Prostate gland (tissue), 2 donors: ENCODE results near the gene HADHA. TPM values are rescaled to one million over a fixed set of nuclear protein-coding genes. Genes with fewer than 3 reads are reported as not detected.

Source experiments
- DNase-seq: peaks from one replicate; pipeline ENCODE4 v3.0.0-alpha.2; 2019; ENCODE audit warnings: low spot score
- H3K27ac ChIP-seq, 2 donors: fragments of 200-600 bp; sonication (generic); 2 replicates each; pipeline ENCODE4 v1.5.1; 2017 to 2019
- H3K27me3 ChIP-seq: fragments of 200-600 bp; sonication (generic); replicated peaks from 2 replicates; pipeline ENCODE4 v1.5.1; 2019; ENCODE audit not compliant: insufficient read depth
- H3K36me3 ChIP-seq, 2 donors: fragments of 200-600 bp; sonication (generic); 1 replicate in 1 of 2; 2 replicates in 1 of 2; pipeline versions ENCODE4 v1.5.1 to v1.8.1; 2017 to 2019
- H3K4me1 ChIP-seq: fragments of 200-600 bp; sonication (generic); replicated peaks from 2 replicates; pipeline ENCODE4 v1.5.1; 2019
- H3K4me3 ChIP-seq, 2 donors: fragments of 200-600 bp; sonication (generic); 2 replicates each; pipeline ENCODE4 v1.5.1; 2017 to 2019
- H3K9me3 ChIP-seq: fragments of 200-600 bp; sonication (generic); 2 replicates; pipeline ENCODE4 v1.5.1; 2017
- POLR2A ChIP-seq: fragments of 450-650 bp; IDR thresholded peaks from one replicate; pipeline ENCODE4 v1.6.1; 2016; ENCODE audit warnings: antibody characterized with exemption, mild to moderate bottlenecking
- POLR2AphosphoS5 ChIP-seq: sonication (generic); formaldehyde crosslinking; IDR thresholded peaks from one replicate; pipeline ENCODE4 v1.6.1; 2017; ENCODE audit warnings: antibody characterized with exemption
- WGBS: methylation state at CpG from one replicate; pipeline ENCODE4 v1.1.5; 2018; 5-methylcytosine and 5-hydroxymethylcytosine counted together
- intact Hi-C: fragments of 100-400 bp; cut with DNase I; formaldehyde crosslinking; loops from one replicate; pipeline ENCODE4 v1.14.2; 2022
- total RNA-seq, 2 donors: library from RNA; depleted of rRNA; stranded (reverse); fragments of >200 nt; gene quantifications; one replicate each; pipeline ENCODE4 v1.1.0, GENCODE V29; 2016
- TF ChIP-seq, protein P1 (sequence below), 4 experiments: fragments of 200-600 bp in 2 of 4; fragments of 450-650 bp in 2 of 4; sonication (generic) in 2 of 4; IDR thresholded peaks; 1 replicate in 3 of 4; 2 replicates in 1 of 4; pipeline ENCODE4 v1.5.1; 2016 to 2019; ENCODE audit warnings: antibody characterized with exemption in 4 of 4, mild to moderate bottlenecking in 2 of 4, moderate library complexity in 2 of 4

Gene HADHA
- total RNA-seq, 2 donors from 2014 or later: 96.6 to 107 TPM

DNA sequence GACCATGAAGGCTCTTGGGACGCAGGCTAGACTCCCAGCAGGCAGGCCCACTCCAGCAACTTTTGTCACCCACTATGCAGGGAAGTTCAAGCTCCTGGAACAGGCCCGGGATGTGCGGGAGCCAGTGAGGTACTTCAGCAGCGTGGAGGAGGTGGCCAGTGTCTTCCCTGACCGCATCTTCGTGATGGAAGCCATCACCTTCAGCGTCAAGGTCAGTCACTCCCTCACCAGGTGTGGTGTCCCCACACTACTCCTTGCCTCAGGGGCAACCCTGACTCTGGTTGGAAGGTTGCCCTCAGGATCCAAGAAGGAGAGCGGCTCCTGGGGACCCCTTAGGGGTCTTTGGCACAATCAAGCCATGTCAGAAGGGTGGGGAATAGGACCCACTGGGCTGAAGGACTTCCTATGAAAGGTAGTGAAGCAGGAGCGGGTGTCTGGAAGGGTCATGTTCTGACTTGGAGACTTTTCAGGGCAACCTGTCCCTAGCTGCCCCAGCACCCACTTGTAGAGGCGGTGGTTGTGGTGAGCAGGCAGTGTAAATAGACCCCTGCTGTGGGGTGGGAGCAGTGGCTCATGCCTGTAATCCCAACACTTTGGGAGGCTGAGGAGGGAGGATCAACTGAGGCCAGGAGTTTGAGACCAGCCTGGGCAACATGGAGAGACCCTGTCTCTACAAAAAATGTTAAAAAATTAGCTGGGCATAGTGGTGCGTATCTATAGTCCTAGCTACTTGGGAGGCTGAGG is 61.4 kb downstream of the HADHA start:
- H3K27ac ChIP-seq: no peak overlapping the region
- intact Hi-C loops: no loop called here
- no peak for DNase-seq

DNA sequence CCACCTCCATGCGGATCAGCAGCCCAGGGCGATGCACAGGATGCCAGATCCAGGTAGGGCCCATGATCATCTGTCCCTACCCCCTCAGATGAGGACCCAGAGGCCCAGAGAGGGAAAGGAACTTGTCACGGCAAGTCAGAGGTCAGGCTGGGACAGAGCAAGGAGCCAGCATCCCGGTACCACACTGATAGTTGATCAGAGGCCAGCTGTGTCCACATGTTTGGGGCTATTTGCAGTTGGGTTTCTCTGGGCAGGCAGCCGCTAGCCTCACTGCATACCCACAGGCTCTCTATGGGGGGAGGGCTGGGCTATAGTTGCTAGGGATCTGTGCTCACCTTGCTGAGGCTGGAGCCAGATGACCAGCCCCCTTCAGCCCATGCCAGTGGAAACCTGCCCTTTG is 62.0 kb downstream of the HADHA start:
- no peak overlapping the region for H3K27ac ChIP-seq
- no peak for DNase-seq
- H3K9me3 ChIP-seq: no peaks in the 10 kb centered on the region
- 82% methylated on average over 5 of the region's 5 CpGs for WGBS
- no peak overlapping the region for H3K4me3 ChIP-seq
- H3K4me1 ChIP-seq: no peaks in the 10 kb centered on the region
- intact Hi-C loops: no loop called here
- H3K27me3 ChIP-seq: no peaks in the 10 kb centered on the region
- TF ChIP-seq, protein P1, sequence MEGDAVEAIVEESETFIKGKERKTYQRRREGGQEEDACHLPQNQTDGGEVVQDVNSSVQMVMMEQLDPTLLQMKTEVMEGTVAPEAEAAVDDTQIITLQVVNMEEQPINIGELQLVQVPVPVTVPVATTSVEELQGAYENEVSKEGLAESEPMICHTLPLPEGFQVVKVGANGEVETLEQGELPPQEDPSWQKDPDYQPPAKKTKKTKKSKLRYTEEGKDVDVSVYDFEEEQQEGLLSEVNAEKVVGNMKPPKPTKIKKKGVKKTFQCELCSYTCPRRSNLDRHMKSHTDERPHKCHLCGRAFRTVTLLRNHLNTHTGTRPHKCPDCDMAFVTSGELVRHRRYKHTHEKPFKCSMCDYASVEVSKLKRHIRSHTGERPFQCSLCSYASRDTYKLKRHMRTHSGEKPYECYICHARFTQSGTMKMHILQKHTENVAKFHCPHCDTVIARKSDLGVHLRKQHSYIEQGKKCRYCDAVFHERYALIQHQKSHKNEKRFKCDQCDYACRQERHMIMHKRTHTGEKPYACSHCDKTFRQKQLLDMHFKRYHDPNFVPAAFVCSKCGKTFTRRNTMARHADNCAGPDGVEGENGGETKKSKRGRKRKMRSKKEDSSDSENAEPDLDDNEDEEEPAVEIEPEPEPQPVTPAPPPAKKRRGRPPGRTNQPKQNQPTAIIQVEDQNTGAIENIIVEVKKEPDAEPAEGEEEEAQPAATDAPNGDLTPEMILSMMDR (IDR thresholded peaks at IDR 0.05): no peak
- no peak for TF ChIP-seq POLR2AphosphoS5
- TF ChIP-seq POLR2A: no peak
- no peaks in the 10 kb centered on the region for H3K36me3 ChIP-seq

More for the DNA sequence above, 61.4 kb downstream of the HADHA start:
- H3K36me3 ChIP-seq: no peaks in the 10 kb centered on the region
- no peaks in the 10 kb centered on the region for H3K4me1 ChIP-seq
- H3K27me3 ChIP-seq: no peaks in the 10 kb centered on the region
- no peak overlapping the region for H3K4me3 ChIP-seq
- over 99% methylated on average over 11 of the region's 11 CpGs for WGBS
- TF ChIP-seq POLR2AphosphoS5 (no peak), POLR2A (no peak)
- TF ChIP-seq, protein P1 (IDR thresholded peaks at IDR 0.05): no peak
- H3K9me3 ChIP-seq: no peaks in the 10 kb centered on the region

DNA sequence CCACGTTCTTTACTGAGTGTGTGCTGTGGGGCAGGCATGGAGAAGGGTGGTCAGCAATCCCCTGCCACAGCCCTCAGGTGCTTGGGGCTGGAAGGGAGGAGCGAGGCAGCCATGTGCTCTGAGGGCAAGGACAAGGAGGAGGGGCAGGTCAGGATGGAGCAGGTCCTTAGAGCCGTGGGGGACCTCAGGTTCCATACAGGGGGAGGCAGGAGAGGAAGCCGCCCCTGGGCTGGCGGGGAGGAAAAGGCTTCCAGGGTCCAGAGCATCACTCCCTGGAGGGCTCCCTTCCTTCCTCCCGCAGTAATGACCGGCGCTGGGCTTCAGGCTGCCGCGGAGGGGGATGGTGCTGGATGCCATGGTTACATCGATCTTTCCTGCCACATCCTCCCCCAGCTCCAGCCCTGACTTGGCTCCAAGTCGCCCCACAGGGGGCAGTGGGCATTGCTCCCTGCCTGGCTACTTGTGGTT is 65.0 kb downstream of the HADHA start:
- no peaks in the 10 kb centered on the region for H3K36me3 ChIP-seq
- no peak for DNase-seq
- no peaks in the 10 kb centered on the region for H3K4me1 ChIP-seq
- no peaks in the 10 kb centered on the region for H3K27me3 ChIP-seq
- TF ChIP-seq, protein P1 (IDR thresholded peaks at IDR 0.05): no peak
- TF ChIP-seq POLR2A (no peak), POLR2AphosphoS5 (no peak)
- WGBS: 65% methylated on average over 10 of the region's 12 CpGs
- peak overlapping the region in 1 of 2 donors; percentile 44 for H3K4me3 ChIP-seq
- H3K27ac ChIP-seq: no peak overlapping the region
- no peaks in the 10 kb centered on the region for H3K9me3 ChIP-seq
- intact Hi-C loops: no loop called here

DNA sequence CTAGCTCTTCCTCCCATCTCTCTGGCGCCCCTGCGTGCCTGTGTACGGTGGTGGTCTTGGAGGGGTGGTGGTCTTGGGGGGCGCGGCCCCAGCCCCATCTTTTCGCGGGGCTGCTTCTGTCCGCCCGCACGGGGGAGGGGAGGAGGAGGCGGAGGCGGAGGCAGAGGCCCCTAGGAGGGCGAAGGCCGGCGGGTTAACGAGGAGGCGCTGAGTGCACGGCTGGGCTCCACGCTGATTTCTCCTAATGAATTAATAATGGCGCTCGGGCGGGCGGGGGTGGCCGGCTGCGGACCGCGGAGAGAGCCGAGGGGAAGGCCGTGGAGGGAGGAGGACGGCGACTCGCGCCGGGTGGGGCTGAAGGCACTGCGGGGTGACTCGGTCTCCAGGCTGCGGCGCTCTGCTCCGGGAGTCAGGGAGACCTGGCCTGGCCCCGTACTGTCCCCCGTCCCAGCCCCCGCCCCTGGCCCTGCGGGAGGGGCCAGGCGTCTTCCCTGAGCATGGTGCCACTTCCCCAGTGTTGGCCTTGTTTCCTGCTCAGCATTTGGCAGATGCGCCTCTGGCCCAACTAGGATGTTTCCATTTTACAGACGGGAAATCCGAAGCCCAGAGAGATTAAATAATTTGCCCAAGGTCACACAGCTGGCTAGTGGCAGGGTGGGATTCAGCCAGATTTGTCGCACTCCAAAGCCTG is 65.5 kb downstream of the HADHA start:
- intact Hi-C loops: no loop called here
- 6% methylated on average over 38 of the region's 48 CpGs for WGBS
- no peak for DNase-seq

DNA sequence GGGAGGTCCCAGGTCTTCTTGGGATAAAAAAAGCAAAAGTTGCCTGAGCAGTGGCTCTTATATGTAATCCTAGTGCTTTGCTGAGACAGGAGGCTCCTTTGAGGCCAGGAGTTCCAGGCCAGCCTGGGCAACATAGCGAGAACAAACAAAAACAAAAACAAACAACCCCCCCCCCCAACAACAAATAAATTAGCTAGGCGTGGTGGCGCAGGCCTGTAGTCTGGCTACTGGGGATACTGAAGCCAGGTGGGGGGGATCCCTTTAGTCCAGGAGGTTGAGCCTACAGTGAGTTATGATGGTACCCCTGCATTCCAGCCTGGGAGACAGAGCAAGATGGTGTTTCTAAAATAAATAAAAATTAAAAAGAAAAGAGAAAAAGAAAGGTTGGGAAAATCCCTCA is 66.2 kb downstream of the HADHA start:
- TF ChIP-seq POLR2AphosphoS5 (no peak), POLR2A (no peak)
- TF ChIP-seq, protein P1 (IDR thresholded peaks at IDR 0.05): no peak
- peak overlapping the region in 1 of 2 donors; percentile 44 for H3K4me3 ChIP-seq
- intact Hi-C loops: no loop called here
- 90% methylated on average over 3 of the region's 3 CpGs for WGBS
- no peak for DNase-seq
- no peaks in the 10 kb centered on the region for H3K36me3 ChIP-seq
- no peaks in the 10 kb centered on the region for H3K27me3 ChIP-seq
- peaks cover 4% of the 10 kb centered on the region for H3K4me1 ChIP-seq
- H3K27ac ChIP-seq: no peak overlapping the region
- no peaks in the 10 kb centered on the region for H3K9me3 ChIP-seq

More for the DNA sequence above, 65.5 kb downstream of the HADHA start:
- H3K27ac ChIP-seq: no peak overlapping the region
- H3K9me3 ChIP-seq: no peaks in the 10 kb centered on the region
- no peaks in the 10 kb centered on the region for H3K36me3 ChIP-seq
- peaks cover under 1% of the 10 kb centered on the region for H3K4me1 ChIP-seq
- no peaks in the 10 kb centered on the region for H3K27me3 ChIP-seq
- TF ChIP-seq POLR2A: no peak
- peak overlapping the region; percentile 32 to 44 for H3K4me3 ChIP-seq
